NCI-H446 treated with DMSO at 0.1 percent for 48 hours (cell line): Measurements from ENCODE around the gene SRC.

Experiments
- DNase-seq: peaks from one replicate; lab custom pipeline; 2025; lab: John Stamatoyannopoulos, UW

The SRC gene

DNA sequence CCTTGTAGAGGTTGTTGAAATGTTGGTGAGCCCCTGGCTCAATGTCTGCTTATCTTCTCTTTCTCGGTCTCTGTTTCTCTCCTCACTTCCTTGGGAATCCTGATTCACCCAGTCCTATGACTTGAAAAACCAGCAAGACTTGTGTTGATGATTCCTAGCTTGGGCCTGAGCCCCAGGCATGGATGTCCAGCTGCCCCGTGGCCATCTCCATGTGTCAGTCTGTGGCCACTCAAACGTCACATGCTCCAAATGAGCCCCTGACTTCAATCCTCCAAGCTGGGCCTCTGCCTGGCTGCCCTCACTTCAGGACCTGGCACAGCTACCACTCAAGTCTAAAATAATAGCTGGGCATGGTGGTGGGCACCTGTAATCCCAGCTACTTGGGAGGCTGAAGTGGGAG lies 81.0 kb downstream of the SRC start:
- DNase-seq, result no peak

DNA sequence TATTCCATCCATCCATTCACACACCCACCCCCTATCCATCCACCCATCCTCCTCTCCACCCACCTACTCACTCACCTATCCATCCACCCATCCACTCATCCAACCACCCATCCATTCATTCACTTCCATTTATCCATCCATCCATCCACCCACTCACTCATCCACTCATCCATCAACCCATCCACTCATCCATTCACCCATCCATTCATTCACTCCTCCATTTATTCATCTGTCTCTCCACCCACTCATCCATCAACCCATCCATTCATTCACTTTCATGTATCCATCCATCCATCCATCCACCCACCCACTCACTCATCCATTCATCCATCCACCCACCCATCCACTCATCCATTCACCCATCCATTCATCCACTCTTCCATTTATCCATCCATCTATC lies 84.1 kb downstream of the SRC start:
- no peak for DNase-seq

DNA sequence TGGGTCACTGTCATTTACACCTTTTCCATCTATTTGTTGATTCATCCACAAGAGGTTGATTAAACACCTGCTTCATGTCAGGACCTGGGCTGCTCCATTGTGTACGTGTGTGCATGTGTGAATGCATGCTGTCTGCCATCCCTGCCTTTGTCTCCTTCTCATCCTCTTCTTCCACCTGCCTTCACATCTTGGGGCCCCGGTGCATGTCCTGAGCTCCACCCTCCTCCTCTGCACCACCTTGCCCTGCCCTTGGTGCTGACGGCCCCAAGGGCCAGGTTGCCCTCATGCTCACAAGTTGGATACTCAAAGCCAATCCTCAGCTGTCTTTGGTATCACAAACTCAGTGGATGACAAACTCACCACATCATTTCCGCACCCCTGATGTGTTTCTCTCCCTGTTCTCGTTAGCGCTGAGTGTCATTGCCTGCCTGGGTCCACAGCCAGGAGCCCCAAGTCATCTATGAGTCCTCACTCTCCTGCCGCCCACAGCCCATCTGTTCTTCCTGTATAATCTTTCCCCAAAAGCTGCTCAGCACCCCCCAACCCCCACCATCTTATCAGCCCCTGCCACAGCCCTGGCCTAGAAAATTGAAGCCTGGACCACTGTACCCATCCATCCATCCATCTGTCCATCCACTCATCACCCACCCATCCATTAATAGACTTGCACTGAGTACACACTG lies 85.0 kb downstream of the SRC start:
- no peak for DNase-seq

DNA sequence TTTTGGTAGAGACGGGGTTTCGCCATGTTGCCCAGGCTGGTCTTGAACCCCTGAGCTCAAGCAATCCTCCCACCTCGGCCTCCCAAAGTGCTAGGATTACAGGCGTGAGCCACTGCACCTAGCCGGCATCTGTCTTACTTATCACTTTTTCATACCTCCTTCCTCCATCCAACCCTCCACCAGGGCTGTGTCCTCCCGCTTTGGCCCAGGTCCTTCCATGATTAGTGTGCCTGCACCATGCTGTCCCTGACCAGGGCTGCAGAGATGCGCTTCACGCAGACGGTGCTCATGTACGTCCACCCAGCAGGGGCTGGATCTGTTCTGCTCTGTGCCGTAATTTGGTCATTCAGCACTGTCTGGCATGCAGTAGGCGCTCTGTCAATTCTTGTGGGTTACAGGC lies 85.8 kb downstream of the SRC start:
- DNase-seq, result no peak

DNA sequence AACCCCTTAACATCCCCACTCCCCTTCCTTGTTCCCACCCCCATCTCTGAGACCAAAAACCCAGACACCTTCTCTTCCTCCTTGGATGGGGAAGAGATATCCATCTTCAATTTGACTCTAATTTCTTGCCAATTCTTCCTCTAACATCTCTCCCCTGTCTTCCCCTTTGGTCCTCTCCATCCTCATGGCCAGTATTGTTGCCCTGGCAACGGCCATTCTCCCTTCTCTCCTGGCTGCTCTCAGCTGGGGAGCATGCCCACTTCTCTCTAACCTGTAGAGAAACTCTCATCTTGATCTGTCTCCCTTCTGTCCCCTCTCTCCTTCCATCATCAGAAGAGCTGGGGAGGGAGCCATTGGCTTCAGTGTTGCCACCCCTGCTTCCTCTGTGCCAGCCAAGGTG lies 86.7 kb downstream of the SRC start:
- DNase-seq, result no peak

DNA sequence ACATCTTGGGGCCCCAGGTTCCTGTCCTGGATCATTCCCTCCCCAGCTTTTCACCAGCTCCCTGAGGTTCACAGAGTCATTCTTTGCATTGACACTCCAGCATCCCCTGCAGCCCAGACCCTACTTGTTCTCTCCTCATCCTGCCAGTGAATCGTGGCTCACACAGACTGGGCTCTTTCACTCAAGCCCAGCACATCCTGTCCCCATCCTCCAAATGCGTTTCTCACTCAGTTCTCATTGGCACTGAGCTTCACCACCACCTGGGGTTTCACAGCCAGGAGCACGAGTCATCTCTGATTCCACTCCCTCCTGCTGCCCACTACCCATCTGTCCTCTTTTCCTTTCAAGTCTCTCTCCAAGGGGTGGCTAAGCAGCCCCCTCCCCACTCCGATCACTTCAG lies 89.7 kb downstream of the SRC start:
- no peak for DNase-seq

DNA sequence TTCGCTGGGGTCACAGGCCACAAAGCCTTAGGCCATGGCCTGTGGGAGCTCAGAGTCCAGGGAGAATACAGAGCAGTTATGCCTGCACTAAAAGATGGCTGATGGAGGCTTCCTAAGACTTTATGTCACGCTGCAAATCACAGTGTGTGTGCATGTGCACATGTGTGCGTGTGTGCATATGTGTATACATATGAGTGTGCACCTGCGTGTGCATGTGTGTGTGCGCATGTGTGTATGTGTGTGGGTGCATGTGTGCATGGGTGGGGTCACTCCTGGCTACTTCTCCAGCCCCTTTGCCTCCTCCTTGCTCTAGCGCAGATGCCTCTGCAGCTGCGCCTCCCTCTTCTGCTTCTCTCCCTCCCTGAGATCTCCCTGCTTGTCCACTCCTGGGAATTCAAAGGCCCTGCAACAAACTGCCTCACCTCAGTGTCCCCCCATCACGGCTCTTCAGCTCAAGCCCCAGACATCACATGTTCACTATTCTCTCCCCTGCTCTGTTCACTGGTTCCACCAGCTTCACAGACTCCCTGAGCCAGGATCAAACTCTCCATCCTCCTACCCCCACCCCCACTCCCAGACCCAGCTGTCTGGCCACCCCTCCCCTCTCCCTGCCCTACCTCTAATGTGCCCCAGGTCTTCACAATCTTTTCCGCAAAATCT lies 90.7 kb downstream of the SRC start:
- no peak for DNase-seq

DNA sequence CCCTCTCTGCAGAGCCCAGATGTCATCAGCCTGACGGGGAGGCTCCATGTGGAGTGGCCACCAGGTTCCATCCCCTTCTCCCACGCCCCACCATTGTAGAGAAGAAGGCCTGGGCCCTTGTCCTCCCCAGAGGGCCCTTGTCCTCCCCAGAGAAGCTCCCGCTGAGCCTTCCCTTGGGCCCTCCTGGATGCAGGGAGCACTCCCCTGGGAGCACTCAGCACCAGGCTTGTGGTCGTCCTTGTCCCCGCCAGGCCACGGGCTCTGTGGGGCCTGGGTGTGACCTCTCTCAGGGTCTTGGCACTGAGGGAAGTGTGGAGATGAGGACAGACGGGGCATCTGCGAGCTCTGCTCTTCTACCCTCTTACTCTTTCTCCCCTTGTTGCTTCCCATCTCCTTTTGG lies 91.7 kb downstream of the SRC start:
- no peak for DNase-seq

DNA sequence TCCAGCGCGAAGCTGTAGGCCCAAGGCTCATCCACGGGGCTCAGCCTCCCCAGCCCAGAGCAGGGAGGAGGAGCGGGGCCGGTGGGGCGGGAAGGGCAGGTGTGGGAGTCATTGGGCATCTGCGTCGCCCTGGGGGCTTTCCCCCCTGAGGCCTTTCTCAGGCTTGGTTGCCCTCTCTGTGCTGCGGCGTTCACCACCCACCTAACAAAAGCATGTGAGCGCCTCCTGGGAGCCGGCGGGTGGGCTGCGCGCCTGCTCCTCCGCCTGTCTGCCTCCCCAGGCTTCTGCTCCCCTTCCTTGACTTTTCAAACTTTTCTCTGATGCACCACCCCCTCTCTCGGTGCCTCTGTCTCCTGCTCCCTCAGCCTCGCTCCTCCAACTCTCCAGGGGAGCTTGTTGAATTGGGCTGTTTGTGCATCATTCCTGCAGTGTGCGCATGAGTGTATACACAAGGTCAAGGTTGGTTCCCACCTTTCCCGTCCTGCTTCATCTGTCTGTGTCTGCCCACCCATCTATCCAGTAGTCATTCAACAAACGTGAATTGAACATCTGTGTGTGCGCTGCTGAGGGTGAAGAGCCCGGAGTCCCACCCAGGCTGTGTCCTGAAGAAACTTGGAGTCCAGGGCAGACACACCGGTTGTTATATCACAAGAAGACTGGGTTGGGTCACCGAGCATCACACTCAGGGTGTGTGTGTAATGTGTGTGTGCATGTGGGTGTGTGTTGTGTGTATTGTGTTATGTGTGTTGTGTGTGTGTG lies 92.7 kb downstream of the SRC start:
- DNase-seq, result no peak

DNA sequence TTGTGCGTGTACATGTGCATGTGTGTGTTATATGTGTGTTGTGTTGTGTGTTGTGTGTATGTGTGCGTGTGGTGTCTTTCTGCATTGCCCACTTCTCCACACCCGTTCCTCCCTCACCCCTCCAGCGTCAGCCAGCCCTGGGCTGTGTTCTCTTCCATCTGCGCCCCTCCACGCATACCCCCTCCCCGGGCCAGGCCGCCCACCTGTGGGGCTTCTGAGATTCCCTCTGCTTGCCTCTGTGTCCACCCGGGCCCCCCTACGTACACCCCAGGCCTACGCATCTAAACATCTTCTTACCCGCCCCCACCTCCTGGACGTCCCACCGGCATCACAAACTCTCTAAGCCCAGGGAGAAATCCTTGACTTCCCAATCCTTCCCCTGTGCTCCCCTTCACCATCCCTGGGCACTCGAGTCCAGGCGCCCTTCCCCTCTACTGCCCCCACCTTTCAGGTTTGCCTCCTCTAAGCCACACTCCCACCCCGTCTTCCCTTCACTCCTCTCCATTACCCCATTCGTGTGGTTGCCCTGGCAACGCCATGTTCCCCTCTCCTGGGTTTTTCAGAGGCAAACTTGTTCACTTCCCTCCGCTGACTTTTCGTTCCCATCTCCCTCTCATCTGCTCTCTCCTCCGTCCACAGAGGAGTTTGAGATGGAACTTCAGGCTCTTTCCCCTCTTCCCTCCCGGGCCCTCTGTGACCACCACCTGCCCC lies 93.4 kb downstream of the SRC start:
- no peak for DNase-seq

DNA sequence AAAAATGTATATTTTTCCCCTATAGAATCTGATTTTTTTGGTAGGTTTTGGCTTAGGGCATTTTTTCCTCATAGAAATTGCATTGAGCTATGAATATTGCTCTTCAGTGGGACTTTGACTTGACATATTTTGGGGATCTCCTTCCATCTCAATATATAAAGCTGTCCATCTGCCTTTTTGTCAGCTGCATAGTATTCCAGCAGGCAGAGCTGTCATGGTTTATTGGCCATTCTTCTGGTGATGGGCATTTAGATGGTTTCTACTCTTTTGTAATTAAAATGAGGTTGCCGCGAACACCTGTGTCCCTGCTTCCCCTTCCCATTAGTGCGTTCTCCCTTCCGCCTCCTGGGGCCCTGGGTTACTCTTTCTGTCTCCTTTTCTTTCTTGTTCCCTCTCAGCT lies 95.1 kb downstream of the SRC start:
- no peak for DNase-seq

DNA sequence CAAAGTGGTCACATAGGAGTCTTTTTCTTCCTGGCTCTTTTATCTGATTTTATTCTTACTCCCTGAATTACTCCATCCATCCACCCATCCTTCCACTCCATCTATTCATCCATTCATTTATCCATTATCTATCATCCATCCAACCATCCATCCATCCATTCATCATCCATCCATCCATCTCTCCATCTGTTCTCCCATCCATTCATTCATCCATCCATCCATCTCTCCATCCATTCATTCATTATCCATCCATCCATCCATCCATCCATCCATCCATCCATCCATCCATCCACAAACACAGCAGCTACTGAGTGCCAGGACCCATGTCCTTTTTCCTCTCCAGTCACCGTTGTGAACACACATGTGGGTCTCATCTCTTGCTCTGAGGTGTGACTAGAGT lies 96.6 kb downstream of the SRC start:
- DNase-seq, result no peak

DNA sequence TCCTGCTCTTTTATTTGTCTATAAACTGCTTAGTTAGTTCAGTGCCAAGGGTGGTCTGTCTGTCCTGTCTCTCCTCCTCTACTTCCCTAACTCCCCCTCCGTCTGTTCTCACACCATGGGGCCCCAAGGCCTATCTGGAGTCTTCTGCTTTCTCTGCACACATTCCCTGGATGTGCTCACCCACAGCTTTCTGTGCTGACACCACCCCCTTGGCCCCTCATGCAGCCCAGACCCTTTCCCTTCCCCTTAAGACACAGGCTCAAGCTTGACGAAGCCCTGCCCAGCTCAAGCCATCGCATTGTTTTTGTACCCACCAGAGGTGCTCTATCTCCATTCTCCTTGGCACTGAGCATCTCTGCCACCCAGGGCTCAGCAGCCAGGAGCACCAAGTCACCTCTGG lies 97.0 kb downstream of the SRC start:
- DNase-seq, result no peak

DNA sequence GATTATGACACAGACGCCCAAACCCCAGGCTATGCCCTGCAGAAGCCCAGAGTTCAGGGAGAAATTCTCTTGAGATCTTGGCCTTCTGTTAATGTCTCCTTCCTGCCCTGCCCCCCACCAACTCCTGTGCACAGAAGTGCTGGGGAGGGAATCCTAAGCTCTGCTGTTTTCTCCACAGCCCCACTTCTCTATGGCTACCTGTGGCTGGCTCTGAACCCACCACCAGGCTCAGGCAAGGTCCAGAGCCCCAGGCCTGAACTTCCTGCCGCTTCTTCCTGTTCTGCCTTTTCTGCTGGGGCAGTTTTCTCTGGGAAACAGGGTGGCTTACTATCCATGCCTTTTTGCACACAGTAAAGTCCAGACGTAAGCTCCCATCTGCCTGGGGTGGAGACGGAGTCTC lies 97.7 kb downstream of the SRC start:
- no peak for DNase-seq

DNA sequence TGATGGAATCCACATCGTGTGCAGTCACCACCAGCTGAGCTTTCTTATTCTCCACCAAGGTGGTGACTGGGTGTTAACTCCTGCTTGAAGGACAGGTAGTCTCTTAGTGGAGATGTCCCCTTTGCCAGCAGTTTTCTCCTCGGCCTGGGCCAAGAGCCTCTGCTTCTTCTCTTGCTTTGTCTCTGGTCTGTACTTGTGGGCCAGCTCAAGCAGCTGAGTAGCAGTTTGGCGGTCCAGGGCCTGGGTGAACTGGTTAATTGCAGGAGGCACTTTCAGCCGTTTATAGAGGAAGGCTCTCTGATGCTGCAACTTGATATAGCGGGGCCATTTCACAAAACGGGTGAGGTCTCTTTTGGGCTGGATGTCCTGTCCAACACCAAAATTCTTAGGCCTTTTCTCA lies 99.1 kb downstream of the SRC start:
- DNase-seq, result no peak

DNA sequence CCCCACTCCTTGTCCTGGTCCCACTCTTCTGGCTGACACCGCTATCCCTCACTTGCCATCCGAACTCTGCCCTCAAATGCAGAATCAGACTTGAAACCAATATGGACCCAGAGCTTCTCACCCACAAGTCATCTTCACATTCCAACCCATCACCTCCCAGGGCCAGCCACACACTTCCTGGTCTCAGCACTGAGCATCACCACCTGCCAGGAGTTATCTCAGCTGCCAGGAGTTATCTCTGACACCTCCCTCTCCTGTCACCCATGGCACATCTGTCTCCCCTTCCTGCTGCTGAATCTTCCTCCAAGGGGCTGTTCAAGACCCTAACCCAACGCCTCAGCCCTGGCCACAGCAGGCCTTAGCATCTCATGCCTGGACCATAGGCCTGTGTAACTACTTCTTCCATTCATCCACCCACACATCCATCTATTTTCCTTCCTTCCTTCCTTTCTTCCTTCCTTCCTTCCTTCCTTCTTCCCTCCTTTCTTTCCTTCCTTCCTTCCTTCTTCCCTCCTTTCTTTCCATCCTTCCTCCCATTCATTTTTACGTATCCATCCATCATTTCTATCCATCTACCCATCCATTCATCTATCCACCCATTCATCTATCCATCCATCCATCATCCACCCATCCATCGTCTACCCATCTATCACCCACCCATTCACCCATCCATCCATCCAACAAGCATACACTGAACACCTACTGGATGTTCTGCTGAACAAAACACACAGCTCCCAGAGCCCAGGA lies 100.5 kb downstream of the SRC start:
- DNase-seq, result no peak

DNA sequence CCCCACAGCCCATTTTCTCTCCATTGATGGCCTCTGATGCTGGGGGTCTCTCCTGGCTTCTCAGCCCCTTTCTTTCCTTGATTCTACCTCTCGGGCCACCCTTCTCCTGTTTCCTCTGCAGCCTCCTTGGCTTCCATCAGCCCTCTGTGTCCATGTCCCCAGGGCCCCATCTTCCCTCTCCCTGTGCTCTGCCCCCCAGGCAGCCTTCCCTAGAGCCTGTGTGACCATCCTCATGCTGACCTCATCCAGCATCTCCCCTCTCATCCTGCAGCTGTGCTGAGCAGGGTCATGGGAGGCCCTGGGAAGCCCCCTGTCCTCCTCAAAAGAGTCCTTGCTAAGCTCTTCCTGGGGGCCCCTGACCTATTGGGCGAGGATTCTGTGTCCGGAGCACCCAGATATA lies 101.7 kb downstream of the SRC start:
- DNase-seq, result no peak

DNA sequence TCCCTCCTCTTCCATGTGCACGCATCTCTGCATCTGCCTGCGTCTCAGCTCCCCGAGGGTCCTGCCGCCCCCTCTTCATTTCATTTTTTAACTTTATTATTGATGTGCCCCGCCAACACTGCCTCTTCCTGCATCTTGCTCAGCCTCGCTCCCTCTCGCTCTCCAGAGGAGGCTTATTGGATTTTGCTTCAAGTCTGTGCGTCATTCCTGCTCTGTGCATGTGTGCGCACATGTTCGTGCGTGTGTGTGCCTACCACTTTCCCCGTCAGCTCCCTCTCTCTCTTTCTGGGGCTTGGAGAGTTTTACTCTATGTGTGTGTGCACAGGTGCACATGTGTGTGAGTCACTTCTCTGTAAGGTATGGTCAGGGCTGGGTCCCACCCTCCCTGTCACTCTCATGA lies 103.3 kb downstream of the SRC start:
- no peak for DNase-seq

DNA sequence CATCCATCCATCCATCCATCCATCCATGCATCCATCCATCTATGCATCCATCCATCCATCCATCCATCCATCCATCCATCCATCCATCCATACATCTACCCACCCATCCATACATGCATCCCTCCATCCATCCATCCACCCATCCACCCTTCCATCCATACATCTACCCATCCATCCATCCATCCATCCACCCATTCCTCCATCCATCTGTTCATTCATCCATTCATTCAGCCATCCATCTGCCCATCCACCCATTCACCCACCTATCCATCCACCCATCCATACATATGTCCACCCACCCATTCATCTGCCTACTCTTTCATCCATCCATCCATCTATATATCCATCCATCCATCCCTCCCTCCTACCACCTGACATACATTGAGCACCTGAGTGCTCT lies 104.4 kb downstream of the SRC start:
- no peak for DNase-seq

DNA sequence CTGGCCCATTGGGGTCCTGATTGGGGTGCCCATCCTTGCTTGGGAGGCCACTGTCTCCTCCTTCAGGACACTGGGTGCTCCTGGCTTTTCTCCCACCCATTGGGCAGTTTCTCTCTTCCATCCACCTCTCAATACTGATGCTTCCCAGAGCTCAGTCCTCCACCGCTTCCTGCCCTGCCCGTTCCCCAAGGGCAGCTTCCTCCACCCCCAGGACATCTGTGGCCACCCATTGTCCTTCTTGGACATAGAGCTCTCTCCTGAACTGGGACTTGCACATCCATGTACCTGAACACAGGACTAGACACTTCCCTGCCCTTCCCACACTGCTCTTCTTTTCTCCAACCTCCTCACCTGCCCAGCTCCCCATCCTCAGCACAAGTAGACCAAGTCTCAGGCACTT lies 105.7 kb downstream of the SRC start:
- DNase-seq, result no peak

DNA sequence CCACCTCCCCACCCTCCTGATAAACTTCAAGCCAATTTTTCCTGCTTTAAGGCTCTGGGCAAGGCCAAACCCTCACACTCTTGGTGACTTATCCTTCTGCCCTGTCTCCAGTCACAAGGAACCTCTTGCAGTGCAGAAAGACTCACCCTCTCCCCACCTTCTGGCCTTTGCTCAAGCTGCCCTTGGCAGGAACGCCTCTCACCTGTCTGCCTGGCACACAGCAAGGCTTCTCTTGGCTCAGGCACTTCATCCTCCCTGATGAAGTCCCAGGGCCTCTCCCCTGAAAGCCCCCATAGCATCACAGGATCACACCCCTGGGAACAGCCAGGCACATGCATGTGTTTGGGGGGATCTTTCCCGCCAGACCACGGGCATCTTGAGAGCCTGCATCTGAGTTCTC lies 106.3 kb downstream of the SRC start:
- no peak for DNase-seq

DNA sequence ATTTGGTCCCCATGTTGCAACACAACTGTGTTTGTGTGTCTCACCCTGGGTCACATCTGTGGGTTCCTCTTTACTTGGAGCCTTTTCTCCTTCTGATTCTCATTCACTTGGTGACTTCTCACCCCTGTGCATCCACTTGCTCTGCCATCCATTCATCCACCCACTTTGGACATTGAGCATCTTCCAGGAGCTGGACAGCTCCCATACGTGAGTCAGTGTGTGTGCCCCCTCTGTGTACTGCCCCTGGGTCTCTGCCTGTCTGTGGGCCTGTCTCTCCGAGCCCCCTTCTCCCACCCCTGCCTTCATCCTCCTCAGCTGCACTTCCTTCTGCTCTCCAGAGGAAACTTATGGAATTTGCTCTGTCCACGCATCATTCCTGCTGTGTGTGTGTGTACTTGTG lies 107.3 kb downstream of the SRC start:
- no peak for DNase-seq
